ENCODE measurements around the gene USP27X. TPM values are rescaled to one million over a fixed set of nuclear protein-coding genes. Genes with fewer than 3 reads are reported as not detected.

The USP27X gene
- total and polyA plus RNA-seq, 8 donors = 0.29 to 4.0 (median 2.1) TPM; not detected in 1

DNA sequence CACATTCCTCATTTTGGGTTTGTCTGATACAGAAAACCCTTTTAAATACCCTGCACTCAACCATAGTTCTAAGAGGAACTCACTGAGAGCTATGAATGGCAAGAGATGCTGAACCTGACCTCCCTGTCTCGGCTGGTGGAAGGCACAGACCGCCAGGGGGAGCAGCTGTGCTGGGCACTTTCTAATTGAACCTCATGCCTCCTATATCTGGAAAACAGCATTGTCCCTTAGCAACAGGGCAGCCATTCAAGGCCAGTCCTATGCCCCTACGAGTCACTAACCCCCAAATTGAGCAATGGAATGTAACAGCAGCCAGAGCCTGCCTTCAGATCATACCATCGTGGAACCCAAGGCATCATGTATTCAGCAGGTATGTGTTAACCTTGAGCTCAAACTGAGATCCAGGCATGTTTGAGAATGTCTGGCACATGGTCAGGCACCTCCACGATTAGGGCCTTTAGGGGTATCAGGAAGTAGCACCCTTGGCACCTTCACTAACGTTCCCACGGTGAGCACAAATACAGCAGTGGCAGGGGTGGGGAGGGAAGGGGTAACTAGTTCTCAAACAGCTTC, 5.1 kb downstream of the USP27X start:
- H3K27ac ChIP-seq = no peak overlapping the region
- H3K36me3 ChIP-seq = no peaks in the 10 kb centered on the region
- peaks cover 0 to 18% (median 9%) of the 10 kb centered on the region in 4 donors for H3K4me1 ChIP-seq
- H3K9me3 ChIP-seq = no peaks in the 10 kb centered on the region
- 19 to 32% (median 24%) methylated on average over 7 of the region's 7 CpGs for WGBS, 5 donors
- no peak overlapping the region for H3K4me3 ChIP-seq
- TF ChIP-seq EP300 (IDR thresholded peaks at IDR 0.05) (no peak), POLR2A (IDR thresholded peaks at IDR 0.05) (no peak), CTCF (IDR thresholded peaks at IDR 0.05) (peak in 5 of 7 experiments; percentile 13 to 69 (median 59)), POLR2AphosphoS5 (IDR thresholded peaks at IDR 0.05) (no peak)
- H3K27me3 ChIP-seq = no peaks in the 10 kb centered on the region
- intact Hi-C loops (cut with DNase I; ENCODE audit: low total_unique reads) = no loop called here
- peak; percentile 67 to 79 for DNase-seq

GRCh38 chrX:49892542-49892941, 13.3 kb downstream of the USP27X start:
- intact Hi-C loops (cut with DNase I; ENCODE audit: low total_unique reads) = no loop called here
- 68 to 90% (median 82%) methylated on average over 4 of the region's 4 CpGs for WGBS, 5 donors
- TF ChIP-seq CTCF (IDR thresholded peaks at IDR 0.05) = no peak
- no peak for TF ChIP-seq POLR2A (IDR thresholded peaks at IDR 0.05)
- no peak for TF ChIP-seq POLR2AphosphoS5 (IDR thresholded peaks at IDR 0.05)
- TF ChIP-seq EP300 (IDR thresholded peaks at IDR 0.05) = no peak
- DNase-seq = no peak
- no peaks in the 10 kb centered on the region for H3K4me1 ChIP-seq
- H3K27me3 ChIP-seq = no peaks in the 10 kb centered on the region
- H3K27ac ChIP-seq = no peak overlapping the region
- no peak overlapping the region for H3K4me3 ChIP-seq
- no peaks in the 10 kb centered on the region for H3K36me3 ChIP-seq
- peaks cover 0 to 11% (median 4%) of the 10 kb centered on the region in 4 donors for H3K9me3 ChIP-seq

- peaks cover 0 to 10% (median 7%) of the 10 kb centered on the region in 3 donors for H3K27me3 ChIP-seq
- intact Hi-C loops (cut with DNase I; ENCODE audit: low total_unique reads) = no loop called here
- no peak overlapping the region for H3K27ac ChIP-seq
- TF ChIP-seq POLR2AphosphoS5 (IDR thresholded peaks at IDR 0.05) (no peak), POLR2A (IDR thresholded peaks at IDR 0.05) (no peak), EP300 (IDR thresholded peaks at IDR 0.05) (no peak), CTCF (IDR thresholded peaks at IDR 0.05) (no peak)
- H3K36me3 ChIP-seq = no peaks in the 10 kb centered on the region
- DNase-seq = no peak
- peaks cover 0 to 18% (median 9%) of the 10 kb centered on the region in 4 donors for H3K9me3 ChIP-seq
- no peak overlapping the region for H3K4me3 ChIP-seq
- H3K4me1 ChIP-seq = no peaks in the 10 kb centered on the region
- 62 to 92% (median 83%) methylated on average over 4 of the region's 4 CpGs for WGBS, 5 donors
These were observed 17.7 kb downstream of the USP27X start for GRCh38 chrX:49896951-49897350.

GRCh38 chrX:49901048-49901447, 21.8 kb downstream of the USP27X start:
- Histone ChIP-seq H3K4me1 (no peaks in the 10 kb centered on the region), H3K9me3 (peaks cover 0 to 24% (median 12%) of the 10 kb centered on the region in 4 donors), H3K27ac (no peak overlapping the region), H3K27me3 (peaks cover 0 to 10% (median 7%) of the 10 kb centered on the region in 3 donors), H3K36me3 (no peaks in the 10 kb centered on the region), H3K4me3 (no peak overlapping the region)
- intact Hi-C loops (cut with DNase I; ENCODE audit: low total_unique reads) = no loop called here
- DNase-seq = no peak
- no peak for TF ChIP-seq POLR2A (IDR thresholded peaks at IDR 0.05)
- no peak for TF ChIP-seq POLR2AphosphoS5 (IDR thresholded peaks at IDR 0.05)
- TF ChIP-seq EP300 (IDR thresholded peaks at IDR 0.05) = no peak

DNA sequence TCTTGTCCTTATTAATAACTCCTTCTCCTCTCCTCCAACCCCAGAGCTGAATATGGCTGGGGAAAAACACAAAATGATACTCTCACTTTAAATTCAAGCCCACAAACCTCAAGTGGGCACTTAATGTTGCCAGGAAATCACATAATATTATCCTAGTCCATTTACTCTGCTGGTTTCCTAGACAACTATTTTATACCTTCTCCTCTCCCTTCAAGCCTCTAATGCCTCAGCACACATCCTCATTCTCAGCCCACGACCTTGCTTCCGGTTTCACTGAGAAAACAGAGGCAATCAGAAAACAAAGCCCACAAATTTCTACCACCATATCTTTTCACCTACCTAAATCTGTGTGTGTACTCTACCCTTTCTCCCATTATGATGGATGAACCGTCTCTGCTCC, 31.1 kb downstream of the USP27X start:
- intact Hi-C loops (cut with DNase I; ENCODE audit: low total_unique reads) = no loop called here
- WGBS, 5 donors = 9 to 39% (median 19%) methylated on average over 3 of the region's 3 CpGs
- peaks cover 0 to 4% (median 1%) of the 10 kb centered on the region in 4 donors for H3K9me3 ChIP-seq
- H3K4me3 ChIP-seq = no peak overlapping the region
- DNase-seq = peak in 1 of 2 donors; percentile 39
- no peaks in the 10 kb centered on the region for H3K36me3 ChIP-seq
- TF ChIP-seq EP300 (IDR thresholded peaks at IDR 0.05) (no peak), POLR2A (IDR thresholded peaks at IDR 0.05) (no peak), CTCF (IDR thresholded peaks at IDR 0.05) (no peak), POLR2AphosphoS5 (IDR thresholded peaks at IDR 0.05) (no peak)
- no peak overlapping the region for H3K27ac ChIP-seq
- H3K27me3 ChIP-seq = peaks cover 0 to 8% (median 0%) of the 10 kb centered on the region in 3 donors
- no peaks in the 10 kb centered on the region for H3K4me1 ChIP-seq
